Keratinocyte (primary cell): Measurements from ENCODE around the gene SLC39A1. TPM values are rescaled to one million over a fixed set of nuclear protein-coding genes. Genes with fewer than 3 reads are reported as not detected.

Experiments
- DNase-seq: peaks from one replicate; pipeline ENCODE4 v3.0.0-alpha.2; 2011; ENCODE audit warnings: low read depth, missing footprints, low spot score
- FAIRE-seq: peaks from 2 replicates; lab custom pipeline; 2011; peaks lifted over from hg19 to GRCh38; lab: Jason Lieb, UNC
- H2AFZ ChIP-seq: 2 replicates; pipeline ENCODE4 v1.6.0; 2012; ENCODE audit warnings: low read length, control low read depth, inconsistent platforms; ENCODE audit not compliant: control insufficient read depth
- H3K27ac ChIP-seq: 2 replicates; pipeline ENCODE4 v1.5.1; 2011; ENCODE audit warnings: low read length; ENCODE audit not compliant: control insufficient read depth, insufficient read depth
- H3K27me3 ChIP-seq: 3 replicates; pipeline ENCODE4 v1.6.0; 2011; ENCODE audit warnings: low read length; ENCODE audit not compliant: control insufficient read depth, insufficient read depth; ENCODE audit errors: extremely low read depth
- H3K36me3 ChIP-seq, 2 experiments: 2 replicates in 1 of 2; 3 replicates in 1 of 2; pipeline ENCODE4 v1.5.1; 2011; ENCODE audit warnings: low read length in 2 of 2, mild to moderate bottlenecking in 1 of 2; ENCODE audit not compliant: control insufficient read depth in 2 of 2, insufficient read depth in 2 of 2; ENCODE audit errors: extremely low read depth in 1 of 2
- H3K4me1 ChIP-seq: 3 replicates; pipeline ENCODE4 v1.5.1; 2011; ENCODE audit warnings: low read length; ENCODE audit not compliant: control insufficient read depth, insufficient read depth; ENCODE audit errors: extremely low read depth
- H3K4me2 ChIP-seq: 3 replicates; pipeline ENCODE4 v1.6.0; 2011; ENCODE audit warnings: low read depth, low read length; ENCODE audit not compliant: control insufficient read depth, insufficient read depth; ENCODE audit errors: extremely low read depth
- H3K4me3 ChIP-seq, 3 experiments: fragments of 200-600 bp in 1 of 3; sonication (generic) in 1 of 3; 2 replicates in 2 of 3; 3 replicates in 1 of 3; pipeline ENCODE4 v1.5.1; 2011 to 2016; ENCODE audit warnings: low read length in 3 of 3, mild to moderate bottlenecking in 3 of 3, control low read depth in 2 of 3, inconsistent platforms in 1 of 3, low read depth in 1 of 3, mixed read lengths in 1 of 3, mixed run types in 1 of 3, moderate library complexity in 1 of 3; ENCODE audit not compliant: control insufficient read depth in 2 of 3, insufficient read depth in 2 of 3; ENCODE audit errors: extremely low read depth in 1 of 3
- H3K79me2 ChIP-seq: 2 replicates; pipeline ENCODE4 v1.6.0; 2012; ENCODE audit warnings: low read length; ENCODE audit not compliant: control insufficient read depth, insufficient read depth
- H3K9ac ChIP-seq: 3 replicates; pipeline ENCODE4 v1.6.0; 2011; ENCODE audit warnings: low read length; ENCODE audit not compliant: control insufficient read depth, insufficient read depth; ENCODE audit errors: extremely low read depth
- H3K9me1 ChIP-seq: 3 replicates; pipeline ENCODE4 v1.6.0; 2011; ENCODE audit warnings: low read length; ENCODE audit not compliant: control insufficient read depth, insufficient read depth; ENCODE audit errors: extremely low read depth
- H3K9me3 ChIP-seq: 2 replicates; pipeline ENCODE4 v1.5.1; 2012; ENCODE audit warnings: low read depth, low read length; ENCODE audit not compliant: control insufficient read depth
- H4K20me1 ChIP-seq: 3 replicates; pipeline ENCODE4 v1.6.0; 2011; ENCODE audit warnings: low read length; ENCODE audit not compliant: control insufficient read depth, insufficient read depth; ENCODE audit errors: extremely low read depth
- EZH2 ChIP-seq: IDR thresholded peaks from one replicate; pipeline ENCODE4 v1.6.1; 2012; ENCODE audit warnings: inconsistent platforms, mild to moderate bottlenecking, low read length, moderate library complexity
- dilution Hi-C: fragments of 300-500 bp; cut with MboI; formaldehyde crosslinking; loops from one replicate; pipeline ENCODE4 v1.7.0; 2020; ENCODE audit warnings: low sequenced_read_pairs; ENCODE audit not compliant: extremely low pct_ligation_motif_present
- polyA plus RNA-seq, 5 experiments: library from polyadenylated mRNA; depleted of rRNA in 3 of 5; stranded (reverse) in 3 of 5; stranded (forward) in 1 of 5; unstranded in 1 of 5; fragments of >200 nt; gene quantifications; 1 replicate in 1 of 5; 2 replicates in 3 of 5; 3 replicates in 1 of 5; pipeline versions ENCODE4 v1.2.1 to v1.2.3, GENCODE V29; 2011 to 2012; ENCODE audit warnings: missing spikeins in 2 of 5, low read depth in 1 of 5, low replicate concordance in 1 of 5
- TF ChIP-seq, protein P1 (sequence below), 3 experiments: IDR thresholded peaks in 1 of 3; conservative IDR thresholded peaks in 1 of 3; optimal IDR thresholded peaks in 1 of 3; 2 replicates in 2 of 3; 3 replicates in 1 of 3; pipeline versions ENCODE3 to v1.5.1; 2011; ENCODE audit warnings: low read length in 3 of 3, mild to moderate bottlenecking in 3 of 3, moderate library complexity in 2 of 3, control low read depth in 1 of 3, inconsistent platforms in 1 of 3; ENCODE audit not compliant: insufficient read depth in 2 of 3; ENCODE audit errors: extremely low read depth in 1 of 3

SLC39A1 gene
- polyA plus RNA-seq, 1 donor (not counting 4 experiments of a cell fraction or from before 2014, with no cell fraction given) = 68.4 TPM

DNA sequence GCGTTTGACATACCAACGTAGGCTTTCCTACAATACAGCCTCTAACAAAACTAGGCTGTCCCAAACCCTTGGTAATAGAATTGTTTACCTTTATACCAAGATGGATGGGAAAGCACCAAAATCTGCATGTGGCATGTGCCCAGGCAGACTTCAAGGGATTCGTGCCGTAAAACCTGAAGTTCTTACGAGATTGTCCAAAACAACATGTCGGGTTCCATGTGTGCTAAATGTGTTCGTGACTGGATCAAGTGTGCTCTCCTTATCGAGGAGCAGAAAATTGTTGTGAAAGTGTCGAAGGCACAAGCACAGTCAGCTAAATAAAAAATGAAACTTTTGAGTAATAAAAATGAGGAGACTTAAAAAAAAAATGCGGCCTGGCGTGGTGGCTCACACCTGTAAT is 32.3 kb upstream of the SLC39A1 start:
- Histone ChIP-seq H3K27ac (no peak overlapping the region), H3K4me3 (no peak overlapping the region), H4K20me1 (no peaks in the 10 kb centered on the region), H3K9ac (no peak overlapping the region), H3K9me1 (no peaks in the 10 kb centered on the region), H3K4me1 (peaks cover 14% of the 10 kb centered on the region), H2AFZ (no peak overlapping the region), H3K9me3 (no peaks in the 10 kb centered on the region), H3K36me3 (peaks cover 9 to 22% of the 10 kb centered on the region in 2 experiments), H3K79me2 (peaks cover 20% of the 10 kb centered on the region), H3K4me2 (no peak overlapping the region), H3K27me3 (no peaks in the 10 kb centered on the region)
- FAIRE-seq (no peak), DNase-seq (no peak)
- dilution Hi-C loops = no loop called here
- TF ChIP-seq, protein P1, sequence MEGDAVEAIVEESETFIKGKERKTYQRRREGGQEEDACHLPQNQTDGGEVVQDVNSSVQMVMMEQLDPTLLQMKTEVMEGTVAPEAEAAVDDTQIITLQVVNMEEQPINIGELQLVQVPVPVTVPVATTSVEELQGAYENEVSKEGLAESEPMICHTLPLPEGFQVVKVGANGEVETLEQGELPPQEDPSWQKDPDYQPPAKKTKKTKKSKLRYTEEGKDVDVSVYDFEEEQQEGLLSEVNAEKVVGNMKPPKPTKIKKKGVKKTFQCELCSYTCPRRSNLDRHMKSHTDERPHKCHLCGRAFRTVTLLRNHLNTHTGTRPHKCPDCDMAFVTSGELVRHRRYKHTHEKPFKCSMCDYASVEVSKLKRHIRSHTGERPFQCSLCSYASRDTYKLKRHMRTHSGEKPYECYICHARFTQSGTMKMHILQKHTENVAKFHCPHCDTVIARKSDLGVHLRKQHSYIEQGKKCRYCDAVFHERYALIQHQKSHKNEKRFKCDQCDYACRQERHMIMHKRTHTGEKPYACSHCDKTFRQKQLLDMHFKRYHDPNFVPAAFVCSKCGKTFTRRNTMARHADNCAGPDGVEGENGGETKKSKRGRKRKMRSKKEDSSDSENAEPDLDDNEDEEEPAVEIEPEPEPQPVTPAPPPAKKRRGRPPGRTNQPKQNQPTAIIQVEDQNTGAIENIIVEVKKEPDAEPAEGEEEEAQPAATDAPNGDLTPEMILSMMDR (optimal IDR thresholded peaks at IDR 0.05 in 1 of 3, IDR thresholded peaks at IDR 0.05 in 1 of 3, conservative IDR thresholded peaks at IDR 0.05 in 1 of 3; ENCODE audit: extremely low read depth in 1 of 3, insufficient read depth in 2 of 3, low read length in 3 of 3) = no peak
- no peak for TF ChIP-seq EZH2

DNA sequence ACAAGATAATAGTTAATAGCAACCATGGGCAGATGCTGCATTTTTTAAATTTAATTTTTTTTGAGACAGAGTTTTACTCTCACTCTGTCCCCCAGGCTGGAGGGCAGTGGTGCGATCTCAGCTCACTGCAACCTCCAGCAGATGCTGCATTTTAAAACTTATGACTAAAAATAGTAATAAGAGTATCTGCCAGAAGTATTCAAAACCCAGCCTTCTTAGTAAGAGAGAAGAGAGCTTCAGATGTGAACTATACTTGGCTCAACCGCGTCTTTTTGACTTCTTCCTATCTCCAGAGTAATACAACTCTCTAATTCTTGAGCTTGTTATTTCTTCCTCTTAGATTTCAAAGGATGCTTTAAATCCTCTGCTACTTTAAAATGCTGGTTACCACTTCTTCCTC is 31.9 kb upstream of the SLC39A1 start:
- Histone ChIP-seq H4K20me1 (no peaks in the 10 kb centered on the region), H3K4me3 (no peak overlapping the region), H3K27ac (no peak overlapping the region), H3K27me3 (no peaks in the 10 kb centered on the region), H2AFZ (no peak overlapping the region), H3K4me2 (no peak overlapping the region), H3K9ac (no peak overlapping the region), H3K79me2 (peaks cover 21% of the 10 kb centered on the region), H3K4me1 (peaks cover 14% of the 10 kb centered on the region), H3K9me1 (no peaks in the 10 kb centered on the region), H3K36me3 (peaks cover 9 to 22% of the 10 kb centered on the region in 2 experiments), H3K9me3 (no peaks in the 10 kb centered on the region)
- DNase-seq (no peak), FAIRE-seq (no peak)
- no peak for TF ChIP-seq EZH2
- TF ChIP-seq, protein P1 (optimal IDR thresholded peaks at IDR 0.05 in 1 of 3, IDR thresholded peaks at IDR 0.05 in 1 of 3, conservative IDR thresholded peaks at IDR 0.05 in 1 of 3; ENCODE audit: extremely low read depth in 1 of 3, insufficient read depth in 2 of 3, low read length in 3 of 3) = no peak
- dilution Hi-C loops = no loop called here
